K562 (cell line): ENCODE measurements around the gene CLCNKA. TPM values are rescaled to one million over a fixed set of nuclear protein-coding genes. Genes with fewer than 3 reads are reported as not detected.

Experiments used
- CXXC5 ChIP-seq: fragments of 250-450 bp; sonication (Bioruptor Pico); IDR thresholded peaks from 2 replicates; pipeline ENCODE4 v1.8.0; 2022; ENCODE audit warnings: inconsistent platforms, mild to moderate bottlenecking, moderate library complexity
- ETS2 ChIP-seq: IDR thresholded peaks from 2 replicates; pipeline ENCODE4 v1.6.1; 2016; ENCODE audit warnings: borderline replicate concordance, missing genetic modification characterization, mild to moderate bottlenecking, moderate library complexity, missing compliant biosample characterization; ENCODE audit not compliant: poor library complexity, severe bottlenecking
- JUND ChIP-seq, 2 experiments: IDR thresholded peaks; 2 replicates in 1 of 2; 3 replicates in 1 of 2; pipeline ENCODE4 v1.6.1; 2011; ENCODE audit warnings: borderline replicate concordance in 2 of 2, low read depth in 2 of 2, low read length in 2 of 2, improper control_type of control experiment in 1 of 2, missing biosample characterization in 1 of 2, missing genetic modification characterization in 1 of 2, missing genetic modification reagents in 1 of 2
- MBD2 ChIP-seq: sonication (generic); IDR thresholded peaks from 2 replicates; pipeline ENCODE4 v1.6.1; 2016; ENCODE audit warnings: low read depth, borderline replicate concordance
- MCM3 ChIP-seq: fragments of 450-650 bp; IDR thresholded peaks from 2 replicates; pipeline ENCODE4 v1.6.1; 2016
- PHF20 ChIP-seq: fragments of 450-650 bp; IDR thresholded peaks from 2 replicates; pipeline ENCODE4 v1.6.1; 2018; ENCODE audit not compliant: partially characterized antibody
- PTRF ChIP-seq: fragments of 450-650 bp; IDR thresholded peaks from 2 replicates; pipeline ENCODE4 v1.6.1; 2016; ENCODE audit warnings: mild to moderate bottlenecking, missing genetic modification characterization, missing compliant biosample characterization
- SMAD3 ChIP-seq: fragments of 450-650 bp; formaldehyde crosslinking; conservative IDR thresholded peaks from 2 replicates; pipeline ENCODE4 v1.4.0; 2020; ENCODE audit warnings: mild to moderate bottlenecking
- ZBTB7A ChIP-seq: IDR thresholded peaks from 2 replicates; pipeline ENCODE4 v1.6.1; 2011; ENCODE audit warnings: low read depth, mild to moderate bottlenecking, low read length, moderate library complexity, borderline replicate concordance; ENCODE audit not compliant: control insufficient read depth
- polyA plus RNA-seq, 8 experiments: library from polyadenylated mRNA; depleted of rRNA in 4 of 8; stranded (reverse) in 5 of 8; unstranded in 3 of 8; fragments of >200 nt; fragmentation: Nextera tagmentation in 2 of 8; fragmentation: Illumina TruSeq in 1 of 8; extraction: Ambion mirVana in 2 of 8; extraction: Trizol in 1 of 8; gene quantifications; 2 replicates each; pipeline versions ENCODE4 v1.2.1 to v1.2.3, GENCODE V29; 2011 to 2014; ENCODE audit warnings: inconsistent platforms in 1 of 8, missing spikeins in 1 of 8
- total RNA-seq, 7 experiments: library from RNA; depleted of rRNA in 6 of 7; stranded (reverse); fragments of >200 nt in 6 of 7; fragmentation: Illumina TruSeq in 2 of 7; extraction: Trizol in 2 of 7; gene quantifications; 2 replicates each; pipeline versions ENCODE4 v1.2.1 to v1.2.3, GENCODE V29; 2011 to 2021; ENCODE audit warnings: low replicate concordance in 1 of 7
- TF ChIP-seq, protein P1 (sequence below): fragments of 450-650 bp; IDR thresholded peaks from 2 replicates; pipeline ENCODE4 v1.6.1; 2018; ENCODE audit warnings: mild to moderate bottlenecking, low read depth; ENCODE audit not compliant: partially characterized antibody
- TF ChIP-seq, protein P2 (sequence below): fragments of 450-650 bp; IDR thresholded peaks from 2 replicates; pipeline ENCODE4 v1.6.1; 2016
- TF ChIP-seq, protein P3 (sequence below), 2 experiments: fragments of 250-450 bp in 1 of 2; fragments of 450-650 bp in 1 of 2; sonication (Bioruptor Pico) in 1 of 2; IDR thresholded peaks; 2 replicates each; pipeline versions ENCODE4 v1.6.1 to v1.8.0; 2016 to 2021; ENCODE audit warnings: mild to moderate bottlenecking in 2 of 2, moderate library complexity in 2 of 2, missing compliant biosample characterization in 1 of 2, missing genetic modification characterization in 1 of 2
- TF ChIP-seq, protein P4 (sequence below): conservative IDR thresholded peaks from 2 replicates; pipeline ENCODE4 v1.6.1; 2011; ENCODE audit warnings: low read depth, mild to moderate bottlenecking, low read length; ENCODE audit not compliant: control insufficient read depth
- TF ChIP-seq, protein P5 (sequence below): fragments of 250-450 bp; sonication (Bioruptor Pico); IDR thresholded peaks from 2 replicates; pipeline ENCODE4 v1.8.0; 2021; ENCODE audit warnings: borderline replicate concordance, mild to moderate bottlenecking, moderate library complexity; ENCODE audit not compliant: poor library complexity, severe bottlenecking
- TF ChIP-seq, protein P6 (sequence below), 3 experiments: IDR thresholded peaks in 2 of 3; conservative IDR thresholded peaks in 1 of 3; 2 replicates each; pipeline ENCODE4 v1.5.1; 2011 to 2012; ENCODE audit warnings: low read length in 3 of 3, mild to moderate bottlenecking in 3 of 3, control low read depth in 2 of 3, improper control_type of control experiment in 1 of 3, inconsistent platforms in 1 of 3, low read depth in 1 of 3, mixed read lengths in 1 of 3, moderate library complexity in 1 of 3; ENCODE audit not compliant: insufficient read depth in 2 of 3

CLCNKA gene
- total and polyA plus RNA-seq, 9 of the 15 experiments (the other 6 are each of a cell fraction or from before 2014, with no cell fraction given): 0.03 to 0.37 (median 0.10) TPM; not detected in 3

DNA sequence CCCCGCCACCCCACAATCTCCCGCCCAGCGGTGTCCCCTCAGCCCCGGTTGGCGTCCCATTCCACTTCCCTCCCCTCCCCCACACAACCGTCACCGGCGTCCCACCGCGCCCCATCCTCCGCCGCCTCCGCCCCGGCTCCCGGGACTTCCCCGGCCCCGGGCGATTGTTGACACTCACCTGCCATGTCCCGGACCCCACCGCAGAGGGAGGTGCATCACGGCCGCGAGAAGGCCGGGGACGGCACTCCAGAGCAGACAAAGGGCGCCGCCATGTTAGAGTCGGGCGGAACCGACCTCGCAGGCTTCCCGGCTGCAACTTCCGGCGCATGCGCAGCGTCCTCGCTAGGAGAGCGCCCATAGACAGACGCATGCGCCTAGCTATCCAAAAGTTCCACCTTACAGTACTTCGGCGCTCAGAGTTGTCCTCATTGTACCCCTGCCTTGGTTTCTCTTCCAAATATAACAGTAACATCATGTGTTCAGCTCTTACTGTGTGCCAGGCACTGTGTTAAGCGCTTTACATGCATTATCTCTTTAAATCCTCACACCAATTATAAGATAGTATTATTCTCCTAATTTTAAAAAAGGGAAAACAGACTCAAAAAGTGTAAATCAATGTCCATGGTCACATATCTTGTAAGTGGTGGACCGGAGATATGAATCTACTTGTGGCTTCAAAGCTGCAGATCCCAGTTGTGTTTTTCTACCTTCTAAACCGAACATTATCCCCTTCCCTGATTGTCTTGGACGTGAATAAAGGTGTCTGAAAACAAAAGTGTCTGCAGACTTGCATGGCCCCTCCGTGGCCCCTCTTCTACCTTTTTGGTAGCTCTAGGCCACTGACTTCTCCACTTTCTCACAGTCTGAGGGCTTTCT lies 45.8 kb upstream of the CLCNKA start, which contains the start of gene ZBTB17 (continued):
- TF ChIP-seq CXXC5 (CRISPR knock-in tag) (peak; percentile 97), ZBTB7A (peak; percentile 9; the same call in 1 of the 2 replicates), PTRF (0 out of 2 replicates have a peak, but pooled peaks have one; percentile 13), SMAD3 (peak; percentile 71; the same call in 1 of the 2 replicates), ETS2 (tag) (no peak), MCM3 (no peak), PHF20 (peak; percentile 98), JUND (IDR thresholded peaks at IDR 0.05; ENCODE audit: borderline replicate concordance, low read depth, low read length) (0 out of 2 replicates have a peak, but pooled peaks have one; percentile 33), JUND (tag; IDR thresholded peaks at IDR 0.05; ENCODE audit: borderline replicate concordance, low read depth, low read length) (0 out of 3 replicates have a peak, but pooled peaks have one; percentile 53), MBD2 (0 out of 2 replicates have a peak, but pooled peaks have one; percentile 43)
- TF ChIP-seq, protein P1, sequence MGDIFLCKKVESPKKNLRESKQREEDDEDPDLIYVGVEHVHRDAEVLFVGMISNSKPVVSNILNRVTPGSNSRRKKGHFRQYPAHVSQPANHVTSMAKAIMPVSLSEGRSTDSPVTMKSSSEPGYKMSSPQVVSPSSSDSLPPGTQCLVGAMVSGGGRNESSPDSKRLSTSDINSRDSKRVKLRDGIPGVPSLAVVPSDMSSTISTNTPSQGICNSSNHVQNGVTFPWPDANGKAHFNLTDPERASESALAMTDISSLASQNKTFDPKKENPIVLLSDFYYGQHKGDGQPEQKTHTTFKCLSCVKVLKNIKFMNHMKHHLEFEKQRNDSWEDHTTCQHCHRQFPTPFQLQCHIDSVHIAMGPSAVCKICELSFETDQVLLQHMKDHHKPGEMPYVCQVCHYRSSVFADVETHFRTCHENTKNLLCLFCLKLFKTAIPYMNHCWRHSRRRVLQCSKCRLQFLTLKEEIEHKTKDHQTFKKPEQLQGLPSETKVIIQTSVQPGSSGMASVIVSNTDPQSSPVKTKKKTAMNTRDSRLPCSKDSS: no peak
- TF ChIP-seq, protein P2, sequence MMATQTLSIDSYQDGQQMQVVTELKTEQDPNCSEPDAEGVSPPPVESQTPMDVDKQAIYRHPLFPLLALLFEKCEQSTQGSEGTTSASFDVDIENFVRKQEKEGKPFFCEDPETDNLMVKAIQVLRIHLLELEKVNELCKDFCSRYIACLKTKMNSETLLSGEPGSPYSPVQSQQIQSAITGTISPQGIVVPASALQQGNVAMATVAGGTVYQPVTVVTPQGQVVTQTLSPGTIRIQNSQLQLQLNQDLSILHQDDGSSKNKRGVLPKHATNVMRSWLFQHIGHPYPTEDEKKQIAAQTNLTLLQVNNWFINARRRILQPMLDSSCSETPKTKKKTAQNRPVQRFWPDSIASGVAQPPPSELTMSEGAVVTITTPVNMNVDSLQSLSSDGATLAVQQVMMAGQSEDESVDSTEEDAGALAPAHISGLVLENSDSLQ: no peak
- TF ChIP-seq, protein P3, sequence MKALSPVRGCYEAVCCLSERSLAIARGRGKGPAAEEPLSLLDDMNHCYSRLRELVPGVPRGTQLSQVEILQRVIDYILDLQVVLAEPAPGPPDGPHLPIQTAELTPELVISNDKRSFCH (CRISPR knock-in tag; IDR thresholded peaks at IDR 0.05): no peak
- TF ChIP-seq, protein P3 (tag; IDR thresholded peaks at IDR 0.05): no peak
- TF ChIP-seq, protein P4, sequence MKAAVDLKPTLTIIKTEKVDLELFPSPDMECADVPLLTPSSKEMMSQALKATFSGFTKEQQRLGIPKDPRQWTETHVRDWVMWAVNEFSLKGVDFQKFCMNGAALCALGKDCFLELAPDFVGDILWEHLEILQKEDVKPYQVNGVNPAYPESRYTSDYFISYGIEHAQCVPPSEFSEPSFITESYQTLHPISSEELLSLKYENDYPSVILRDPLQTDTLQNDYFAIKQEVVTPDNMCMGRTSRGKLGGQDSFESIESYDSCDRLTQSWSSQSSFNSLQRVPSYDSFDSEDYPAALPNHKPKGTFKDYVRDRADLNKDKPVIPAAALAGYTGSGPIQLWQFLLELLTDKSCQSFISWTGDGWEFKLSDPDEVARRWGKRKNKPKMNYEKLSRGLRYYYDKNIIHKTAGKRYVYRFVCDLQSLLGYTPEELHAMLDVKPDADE: peak; percentile 75
- TF ChIP-seq, protein P5, sequence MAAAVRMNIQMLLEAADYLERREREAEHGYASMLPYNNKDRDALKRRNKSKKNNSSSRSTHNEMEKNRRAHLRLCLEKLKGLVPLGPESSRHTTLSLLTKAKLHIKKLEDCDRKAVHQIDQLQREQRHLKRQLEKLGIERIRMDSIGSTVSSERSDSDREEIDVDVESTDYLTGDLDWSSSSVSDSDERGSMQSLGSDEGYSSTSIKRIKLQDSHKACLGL (CRISPR knock-in tag): peak; percentile 85
- TF ChIP-seq, protein P6, sequence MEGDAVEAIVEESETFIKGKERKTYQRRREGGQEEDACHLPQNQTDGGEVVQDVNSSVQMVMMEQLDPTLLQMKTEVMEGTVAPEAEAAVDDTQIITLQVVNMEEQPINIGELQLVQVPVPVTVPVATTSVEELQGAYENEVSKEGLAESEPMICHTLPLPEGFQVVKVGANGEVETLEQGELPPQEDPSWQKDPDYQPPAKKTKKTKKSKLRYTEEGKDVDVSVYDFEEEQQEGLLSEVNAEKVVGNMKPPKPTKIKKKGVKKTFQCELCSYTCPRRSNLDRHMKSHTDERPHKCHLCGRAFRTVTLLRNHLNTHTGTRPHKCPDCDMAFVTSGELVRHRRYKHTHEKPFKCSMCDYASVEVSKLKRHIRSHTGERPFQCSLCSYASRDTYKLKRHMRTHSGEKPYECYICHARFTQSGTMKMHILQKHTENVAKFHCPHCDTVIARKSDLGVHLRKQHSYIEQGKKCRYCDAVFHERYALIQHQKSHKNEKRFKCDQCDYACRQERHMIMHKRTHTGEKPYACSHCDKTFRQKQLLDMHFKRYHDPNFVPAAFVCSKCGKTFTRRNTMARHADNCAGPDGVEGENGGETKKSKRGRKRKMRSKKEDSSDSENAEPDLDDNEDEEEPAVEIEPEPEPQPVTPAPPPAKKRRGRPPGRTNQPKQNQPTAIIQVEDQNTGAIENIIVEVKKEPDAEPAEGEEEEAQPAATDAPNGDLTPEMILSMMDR (IDR thresholded peaks at IDR 0.05 in 2 of 3, conservative IDR thresholded peaks at IDR 0.05 in 1 of 3; ENCODE audit: insufficient read depth in 2 of 3, low read depth in 1 of 3, low read length in 3 of 3): peak in 1 of 3 experiments; percentile 22; a peak in 1 of 6 replicates
